GM21717 (cell line): ENCODE data around the gene SLC26A1.

Source experiments
- ATAC-seq: cut with Tn5 transposase; IDR thresholded peaks from one replicate; pipeline ENCODE4 v1.9.1; 2021; ENCODE audit warnings: mild to moderate bottlenecking, moderate library complexity; ENCODE audit not compliant: unreplicated experiment

SLC26A1 gene

GRCh38 chr4:993111-994029 is at the start of gene SLC26A1:
TSS of gene SLC26A1 (minus strand) at chr4:993404. CDS start at chr4:991703, 1,701 bp downstream.
- no peak for ATAC-seq

- no peak for ATAC-seq
These were observed 49.3 kb upstream of the SLC26A1 start for GRCh38 chr4:1042352-1043055.

- no peak for ATAC-seq
These were observed 48.7 kb upstream of the SLC26A1 start for GRCh38 chr4:1041936-1042330.

GRCh38 chr4:1041147-1041935 is 48.1 kb upstream of the SLC26A1 start:
- ATAC-seq, result no peak

GRCh38 chr4:1040344-1041146 is 47.3 kb upstream of the SLC26A1 start:
- no peak for ATAC-seq

GRCh38 chr4:1039493-1040343 is 46.5 kb upstream of the SLC26A1 start:
- ATAC-seq, result no peak

- no peak for ATAC-seq
These were observed 45.8 kb upstream of the SLC26A1 start for GRCh38 chr4:1038948-1039492.

GRCh38 chr4:1036976-1037810 is 44.0 kb upstream of the SLC26A1 start:
- ATAC-seq, result no peak

- no peak for ATAC-seq
These were observed 42.9 kb upstream of the SLC26A1 start for GRCh38 chr4:1036095-1036494.

- ATAC-seq, result no peak
These were observed 42.3 kb upstream of the SLC26A1 start for GRCh38 chr4:1035510-1035909.

GRCh38 chr4:1033840-1034551 is 40.8 kb upstream of the SLC26A1 start:
- ATAC-seq, result no peak

- ATAC-seq, result no peak
These were observed 39.7 kb upstream of the SLC26A1 start for GRCh38 chr4:1032861-1033260.

GRCh38 chr4:1031956-1032795 is 39.0 kb upstream of the SLC26A1 start:
- ATAC-seq, result no peak

GRCh38 chr4:1031346-1031745 is 38.1 kb upstream of the SLC26A1 start:
- ATAC-seq, result no peak

GRCh38 chr4:1030559-1030958 is 37.4 kb upstream of the SLC26A1 start:
- ATAC-seq, result no peak

- ATAC-seq, result no peak
These were observed 36.8 kb upstream of the SLC26A1 start for GRCh38 chr4:1030031-1030430.

GRCh38 chr4:1029529-1029928 is 36.3 kb upstream of the SLC26A1 start:
- ATAC-seq, result no peak
